DMS79 (cell line): ENCODE data around the gene USP6NL.
"Not testable (repeated sequence)": the region's sequence is repeated elsewhere in the genome, so short reads cannot be mapped to it uniquely, and the experiment has no call there.

Source experiments
- DNase-seq: peaks from one replicate; lab custom pipeline; 2025; lab: John Stamatoyannopoulos, UW

The USP6NL gene

DNA sequence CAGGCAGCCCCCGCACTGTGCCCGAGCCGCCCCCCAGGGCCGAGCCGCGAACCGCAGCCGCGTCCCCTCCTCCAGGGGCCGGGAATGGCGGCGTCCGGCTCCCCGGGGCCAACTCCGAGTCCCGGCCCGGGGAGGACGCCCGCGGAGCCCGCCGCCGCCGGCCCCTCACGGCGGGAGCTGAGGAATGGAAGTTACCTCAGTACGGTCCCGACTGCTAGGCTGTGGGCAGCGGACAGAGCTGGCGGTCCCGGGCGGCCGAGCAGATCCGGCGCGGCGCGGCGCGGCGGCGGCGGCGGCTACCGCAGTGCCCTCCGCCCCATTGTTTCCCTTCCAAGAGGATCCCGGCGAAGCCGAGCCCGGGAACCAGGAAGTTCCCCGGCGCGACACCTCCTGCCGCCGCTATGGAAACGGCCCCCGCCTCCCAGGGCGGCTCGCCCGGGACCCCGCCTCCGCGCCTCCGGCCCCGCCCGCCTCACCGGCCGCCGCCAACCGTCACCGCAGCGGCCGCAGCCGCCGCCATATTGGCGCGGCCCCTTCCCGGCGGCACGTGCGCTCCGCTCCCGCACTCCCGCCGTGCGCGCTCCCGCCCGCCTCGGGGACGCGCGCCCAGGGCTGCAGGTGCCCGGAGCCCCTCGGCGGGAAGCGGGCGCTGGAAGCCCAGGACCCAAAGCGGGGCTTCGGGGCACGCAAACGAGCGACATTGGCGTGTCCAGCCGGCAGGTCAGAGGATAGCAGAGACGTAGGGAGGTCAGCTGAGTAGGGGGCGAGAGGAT, at the start of gene USP6NL:
Gene USP6NL (minus strand): TSS at position 403 of the 773 bp plus-strand sequence. CDS start 14,016 bp downstream, outside the sequence.
- DNase-seq: peak; percentile 11

DNA sequence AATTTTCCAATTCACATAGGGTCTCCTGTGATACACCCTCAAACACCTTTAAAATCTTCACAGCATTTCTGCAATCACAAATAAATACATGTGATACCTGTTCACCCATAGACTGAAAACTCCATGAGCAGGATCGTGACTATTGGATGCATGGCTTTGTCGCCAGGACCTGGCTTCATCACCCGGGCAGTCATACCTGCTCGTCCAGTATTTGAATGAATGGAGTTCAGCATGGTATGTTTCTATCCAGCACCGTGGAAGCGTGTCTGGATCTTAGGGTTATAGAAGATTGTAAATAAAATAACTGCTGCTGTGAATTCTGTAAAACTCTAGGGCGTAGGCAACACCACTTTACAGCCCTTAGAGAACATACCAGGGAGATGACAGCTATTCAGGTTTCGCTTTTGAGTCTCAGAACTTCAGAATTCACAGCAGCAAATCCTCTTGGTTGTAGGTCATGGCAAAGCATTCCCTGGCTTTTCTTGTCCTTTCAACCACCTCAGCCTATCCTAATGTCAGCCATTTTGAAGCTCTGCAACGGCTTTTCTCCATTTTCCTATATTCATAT, 47.4 kb upstream of the USP6NL start:
- no peak for DNase-seq

DNA sequence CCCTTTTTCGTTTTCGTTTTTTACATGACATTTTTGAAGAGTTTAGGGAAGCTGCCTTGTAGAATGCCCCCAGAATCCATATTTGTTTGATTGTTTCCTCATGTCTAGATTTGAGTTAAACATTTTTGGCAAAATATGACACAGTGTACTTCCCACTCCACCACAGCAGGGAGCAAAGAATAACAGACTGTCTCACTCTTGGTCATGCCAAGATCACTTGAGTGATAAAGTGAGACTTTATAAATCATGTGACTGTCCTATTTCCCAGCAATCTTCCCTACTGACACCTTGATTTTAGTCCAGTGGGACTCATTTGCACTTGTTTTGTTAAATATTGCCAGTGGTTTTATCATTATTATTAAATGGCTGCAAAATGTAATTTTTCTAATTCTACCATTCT, 44.4 kb upstream of the USP6NL start:
- DNase-seq: no peak

DNA sequence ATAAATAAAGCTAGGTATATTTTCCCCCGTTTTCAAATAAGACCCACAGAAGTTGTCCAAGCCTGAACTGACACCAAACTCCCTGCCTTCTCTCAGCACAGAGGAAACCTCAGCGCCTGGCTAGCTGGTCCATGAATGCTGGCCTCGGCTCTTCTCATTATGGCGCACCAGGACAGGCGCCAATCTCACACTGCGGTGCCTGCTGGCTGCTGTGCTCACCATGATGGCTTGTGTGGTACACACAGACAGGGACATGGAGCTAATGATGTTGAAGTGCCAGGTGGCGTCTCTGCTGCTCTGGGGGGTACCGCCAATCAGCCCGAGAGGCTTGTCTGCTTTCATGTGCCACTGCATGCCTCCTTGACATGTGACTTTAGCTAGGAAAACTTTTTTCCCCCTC, 43.2 kb upstream of the USP6NL start:
- DNase-seq: no peak

DNA sequence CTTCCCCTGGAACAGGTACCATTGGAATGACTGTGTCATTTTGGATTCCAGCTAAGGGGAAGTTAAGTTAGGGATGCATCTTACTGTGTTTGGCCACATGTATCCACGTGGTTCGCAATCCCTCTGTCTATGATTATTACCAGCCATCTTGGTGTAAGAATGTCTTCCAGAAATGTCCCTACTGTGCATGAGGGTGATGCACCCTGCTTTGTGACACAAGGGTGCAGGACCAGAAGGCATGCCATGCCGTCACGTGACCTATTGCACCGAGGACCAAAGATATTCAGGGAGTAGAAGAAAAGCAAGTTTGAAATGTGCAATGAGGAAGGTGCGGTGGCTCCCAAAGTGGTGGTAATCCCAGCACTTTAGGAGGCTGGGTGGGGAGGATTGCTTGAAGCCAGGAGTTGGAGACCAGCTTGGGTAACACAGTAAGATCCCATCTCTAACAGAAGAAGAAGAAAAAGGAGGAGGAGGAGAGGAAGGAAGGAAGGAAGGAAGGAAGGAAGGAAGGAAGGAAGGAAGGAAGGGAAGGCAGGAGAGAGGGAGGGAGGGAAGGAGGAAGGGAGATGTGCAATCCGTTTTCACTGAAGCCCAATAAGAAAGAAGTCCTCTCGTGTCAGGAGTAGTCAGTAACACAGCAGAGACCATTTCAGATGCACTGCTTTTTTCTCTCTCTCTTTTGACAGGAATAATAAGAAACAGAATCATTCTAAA, 42.5 kb upstream of the USP6NL start:
- no peak for DNase-seq

DNA sequence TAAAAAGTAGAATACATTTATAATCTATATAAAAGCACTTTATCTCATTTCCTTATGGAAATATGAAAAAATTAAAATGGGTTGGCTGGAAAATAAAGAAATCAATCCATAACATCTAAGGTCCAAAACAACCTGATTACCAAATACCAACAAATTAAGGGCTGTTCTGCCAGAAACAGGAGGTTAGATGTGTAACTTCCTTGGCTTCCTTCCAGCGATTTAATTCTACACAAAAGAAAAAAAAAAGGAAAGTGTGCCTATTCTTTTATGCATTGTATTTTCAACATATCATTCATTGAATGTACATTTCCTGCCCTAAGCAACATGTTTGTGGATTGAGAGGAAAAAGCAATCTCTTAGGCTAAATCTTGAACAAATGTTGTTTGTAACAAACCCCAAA, 36.2 kb upstream of the USP6NL start:
- DNase-seq: no peak

DNA sequence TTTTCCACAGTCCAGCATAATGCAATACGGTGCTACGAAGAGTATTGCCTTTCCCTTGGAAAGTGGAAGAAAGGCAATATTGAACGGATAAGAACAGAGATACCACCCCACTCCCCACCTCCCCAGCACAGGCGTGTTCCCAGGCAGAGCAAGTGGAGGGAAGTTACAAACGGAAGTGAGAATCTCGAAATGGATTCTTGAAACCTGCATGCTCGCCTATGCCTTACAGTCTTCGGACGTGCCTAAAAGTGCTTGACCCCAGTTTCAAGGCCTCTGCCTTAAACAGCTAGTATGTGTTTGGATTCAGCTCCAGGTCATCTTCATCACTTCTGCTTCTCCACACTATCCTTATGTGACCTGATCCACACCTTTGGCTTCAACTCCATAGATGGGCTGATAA, 35.0 kb upstream of the USP6NL start:
- DNase-seq: no peak

DNA sequence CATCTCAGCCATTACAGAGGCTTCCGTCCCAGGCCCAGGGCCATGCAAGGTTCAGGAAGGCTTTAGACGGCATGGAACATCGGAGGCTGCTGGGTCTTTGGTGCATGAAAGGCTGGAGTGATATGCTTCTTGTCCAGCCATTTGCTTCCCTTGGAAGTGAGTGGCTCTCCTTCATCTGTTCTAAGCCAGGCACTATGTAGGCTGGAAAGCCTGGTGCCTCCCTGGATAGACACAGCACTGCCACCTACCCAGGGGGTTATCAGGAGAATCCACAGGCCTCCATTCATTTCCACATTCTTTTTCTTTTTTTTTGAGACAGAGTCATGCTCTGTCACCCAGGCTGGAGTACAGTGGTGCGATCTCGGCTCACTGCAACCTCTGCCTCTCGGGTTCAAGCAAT, 31.6 kb upstream of the USP6NL start:
- DNase-seq: no peak

DNA sequence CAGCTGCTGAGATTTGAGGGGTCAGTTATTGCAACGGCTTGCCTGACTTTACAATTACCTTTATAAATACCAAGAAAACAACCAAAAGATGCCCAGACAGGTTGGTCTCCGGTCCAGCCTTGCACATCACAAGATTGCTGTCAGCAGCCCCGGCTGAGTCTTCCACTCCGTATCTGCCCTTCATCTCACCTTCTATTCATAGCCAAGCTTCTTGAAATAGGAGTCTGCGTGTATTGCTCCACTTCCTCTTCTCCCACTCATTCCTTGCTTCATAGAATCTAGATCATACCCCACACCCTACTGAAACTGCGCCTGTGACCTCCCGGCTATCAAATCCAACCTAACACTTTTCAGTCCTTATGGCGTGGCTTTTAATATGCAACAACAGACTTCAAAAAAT, 31.1 kb upstream of the USP6NL start:
- DNase-seq: no peak

DNA sequence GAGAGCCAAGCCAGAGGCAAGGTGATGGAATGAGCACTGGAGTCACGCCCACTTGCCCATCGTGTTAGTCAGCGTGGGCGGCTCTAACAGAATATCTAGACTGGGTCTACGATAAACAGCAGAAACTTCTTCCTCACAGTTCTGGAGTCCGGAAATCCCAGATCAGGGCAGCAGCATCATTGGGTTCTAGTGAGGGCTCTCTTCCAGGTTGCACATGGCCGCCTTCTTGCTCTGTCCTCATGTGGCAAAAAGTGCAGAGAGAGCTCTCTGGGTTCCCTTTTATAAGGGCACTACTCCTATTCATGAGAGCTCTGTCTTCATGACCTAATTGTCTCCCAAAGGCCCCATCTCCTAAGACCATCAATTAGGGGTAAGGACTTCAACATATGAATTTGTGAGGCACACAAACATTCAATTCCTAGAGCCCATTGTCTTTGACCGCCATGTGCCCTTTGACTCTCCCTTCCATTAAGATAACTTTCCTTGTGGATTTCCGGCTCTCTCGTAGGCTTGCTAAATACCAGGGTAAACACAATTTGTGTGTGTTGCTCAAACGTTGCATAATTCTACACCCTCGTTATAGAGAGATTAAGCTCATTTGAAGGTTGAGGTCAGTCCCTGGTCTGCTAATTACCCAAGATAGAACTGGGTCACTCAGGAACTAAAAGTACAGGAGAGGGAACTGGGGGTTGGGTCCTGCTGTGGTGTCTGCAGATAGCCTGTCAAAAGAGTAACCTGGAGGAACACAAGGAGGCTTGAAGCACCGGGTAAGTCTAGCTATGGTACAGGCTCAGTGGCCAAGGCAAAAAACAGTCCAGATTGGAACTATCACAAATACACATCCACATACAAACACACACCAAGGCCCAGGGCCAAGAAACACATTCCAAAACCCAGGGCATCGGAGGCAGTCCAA, 28.7 kb upstream of the USP6NL start:
- DNase-seq: no peak

DNA sequence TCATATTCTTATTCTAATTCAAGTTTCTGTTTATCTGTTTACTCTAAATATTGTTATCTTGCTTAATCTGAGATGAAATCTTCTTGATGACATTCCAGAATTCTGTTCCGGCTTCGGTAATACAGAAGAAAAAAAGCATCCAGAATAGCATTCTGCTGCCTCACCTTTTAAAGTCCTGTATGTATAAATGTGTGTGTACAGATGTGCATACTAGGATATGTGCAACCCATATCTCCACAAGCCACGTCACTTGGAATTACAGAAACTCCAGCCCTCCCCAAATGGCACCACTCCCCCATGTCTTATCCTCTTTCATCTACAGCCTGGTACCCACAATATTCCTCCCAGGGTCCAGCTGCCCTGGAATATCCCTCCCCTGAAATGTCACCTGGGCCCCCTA, 27.9 kb upstream of the USP6NL start:
- no peak for DNase-seq

DNA sequence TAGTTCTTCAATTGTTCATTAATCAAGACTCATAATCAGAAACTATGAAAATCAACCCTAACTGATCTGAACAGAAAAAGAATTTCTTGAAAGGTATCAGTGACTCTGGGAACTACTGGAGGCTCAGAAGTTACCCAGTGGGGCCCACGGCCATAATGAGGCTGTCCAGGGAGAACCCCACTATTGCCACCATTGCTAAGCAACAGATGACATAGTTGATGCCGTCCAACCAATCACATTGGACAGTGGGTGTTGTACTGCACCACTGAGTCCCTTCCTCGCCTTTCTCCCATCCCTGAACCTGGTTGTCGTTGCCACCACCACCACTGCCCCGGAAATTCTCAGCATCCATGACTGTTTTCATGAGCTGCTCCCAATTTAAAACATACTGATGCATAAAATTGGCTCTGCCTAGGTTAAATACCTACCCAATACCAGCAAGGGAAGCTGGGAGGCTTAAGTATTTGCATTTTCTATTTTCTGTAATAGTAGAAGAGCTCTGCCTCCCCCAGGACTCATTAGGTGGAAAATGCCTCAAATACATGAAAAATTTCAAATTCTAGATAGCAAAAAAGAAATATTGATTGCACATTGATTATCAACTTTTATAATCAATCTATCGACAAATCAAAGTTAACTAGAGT, 26.7 kb upstream of the USP6NL start:
- DNase-seq: no peak

DNA sequence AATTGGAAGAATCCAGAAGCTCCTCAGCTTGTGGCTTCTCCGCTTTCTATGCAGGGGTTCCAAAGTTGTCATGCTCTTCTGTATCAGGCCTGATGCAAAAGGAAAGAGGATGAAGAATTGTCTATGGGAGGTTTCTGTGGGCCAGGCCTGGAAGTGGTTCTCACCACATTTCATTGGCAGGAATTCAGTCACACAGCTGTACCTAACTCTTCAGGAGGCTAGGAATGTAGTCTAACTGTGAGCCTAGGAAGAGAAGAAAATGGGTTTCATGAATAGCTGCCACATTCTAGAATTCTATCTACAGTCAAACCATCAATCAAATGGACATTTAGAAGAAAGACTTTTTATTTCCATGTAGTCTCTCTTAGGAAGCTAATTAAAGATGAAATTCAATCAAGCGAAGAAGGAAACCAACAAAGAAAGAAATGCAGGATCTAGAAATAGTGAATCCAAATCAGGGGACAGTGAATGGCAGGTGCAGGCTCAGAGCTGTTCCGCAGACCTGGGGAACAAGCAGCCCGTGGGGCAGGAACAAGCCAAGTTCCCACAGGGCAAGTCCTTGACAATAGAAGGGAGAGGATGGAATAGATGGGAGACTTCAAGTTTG, 25.4 kb upstream of the USP6NL start:
- no peak for DNase-seq

DNA sequence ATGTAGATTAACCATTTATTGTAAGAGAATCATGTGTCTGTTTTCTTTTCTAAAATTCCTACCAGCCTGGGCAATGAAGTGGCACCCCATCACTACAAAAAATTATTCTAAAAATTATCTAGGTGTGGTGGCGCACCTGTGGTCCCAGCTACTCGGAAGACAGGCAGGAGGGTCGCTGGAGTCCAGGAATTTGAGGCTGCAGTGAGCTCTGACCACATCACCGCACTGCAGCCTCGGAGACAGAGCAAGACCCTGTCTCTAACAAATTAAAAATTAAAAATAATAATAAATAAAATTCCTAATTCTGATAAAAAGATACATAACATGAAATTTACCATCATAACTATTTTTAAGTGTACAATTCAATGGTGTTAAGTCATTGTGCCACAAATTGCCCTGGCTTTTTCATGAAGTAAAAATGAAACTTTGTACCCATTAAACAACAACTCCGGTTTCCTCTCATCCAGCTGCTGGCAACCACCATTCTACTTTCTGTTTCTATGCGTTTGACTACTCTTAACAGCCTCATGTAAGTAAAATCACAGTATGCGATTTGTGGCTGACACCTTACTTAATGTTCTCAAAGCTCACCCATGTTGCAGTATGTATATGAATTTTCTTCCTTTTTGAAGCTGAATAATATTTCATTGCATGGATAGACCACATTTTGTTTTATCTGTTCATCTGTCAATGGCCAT, 20.6 kb upstream of the USP6NL start:
- DNase-seq: no peak

DNA sequence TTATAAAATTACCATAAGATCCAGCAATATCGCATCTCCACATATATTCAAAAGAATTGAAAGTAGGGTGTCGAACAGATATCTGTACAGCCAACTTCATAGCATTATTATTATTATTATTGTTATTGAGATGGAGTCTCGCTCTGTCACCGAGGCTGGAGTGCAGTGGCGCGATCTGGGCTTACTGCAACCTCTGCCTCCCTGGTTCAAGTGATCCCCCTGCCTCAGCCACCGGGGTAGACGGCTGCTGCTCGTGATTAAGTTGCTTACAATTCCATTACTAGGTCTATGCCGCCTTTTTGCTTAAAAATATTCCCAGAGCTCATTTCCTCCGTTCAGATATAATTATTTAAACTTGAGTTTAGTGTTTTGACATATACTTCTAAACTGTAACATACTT, 19.8 kb upstream of the USP6NL start:
- no peak for DNase-seq

DNA sequence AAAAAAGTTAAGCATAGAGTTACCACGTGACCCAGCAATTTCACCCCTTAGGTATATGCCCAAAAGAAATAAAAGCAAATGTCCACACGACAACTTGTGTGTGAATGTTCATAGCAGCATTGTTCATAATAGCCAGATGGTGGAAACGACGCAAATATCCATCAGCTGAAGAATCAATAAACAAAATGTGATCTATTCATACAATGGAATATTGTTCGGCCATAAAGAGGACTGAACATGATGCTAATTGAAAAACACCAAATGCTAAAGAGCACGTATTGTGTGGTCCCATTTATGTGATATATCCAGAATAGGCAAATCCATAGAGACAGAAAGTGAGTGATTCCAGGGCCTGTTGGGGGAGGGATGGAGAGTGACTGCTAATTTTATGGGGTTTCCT, 18.3 kb upstream of the USP6NL start:
- DNase-seq: no peak

DNA sequence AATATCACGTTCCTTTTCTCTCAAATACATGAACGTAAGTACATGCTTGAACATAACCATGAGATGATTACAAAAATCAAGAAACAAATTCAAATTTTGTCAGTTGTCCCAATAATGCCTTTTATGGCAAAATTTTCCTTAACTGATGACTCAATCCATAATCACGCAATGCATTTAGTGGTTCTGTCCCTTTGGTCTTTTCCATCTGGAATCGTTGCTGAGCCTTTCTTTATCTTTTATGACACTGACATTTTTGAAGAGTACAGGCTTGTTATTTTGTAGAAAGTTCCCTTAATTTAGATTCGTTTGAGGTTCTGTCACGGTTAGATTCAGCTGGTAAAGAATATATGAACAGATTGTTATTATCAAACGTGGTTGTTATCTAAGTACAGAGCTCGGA, 16.5 kb upstream of the USP6NL start:
- DNase-seq: not testable (repeated sequence)

DNA sequence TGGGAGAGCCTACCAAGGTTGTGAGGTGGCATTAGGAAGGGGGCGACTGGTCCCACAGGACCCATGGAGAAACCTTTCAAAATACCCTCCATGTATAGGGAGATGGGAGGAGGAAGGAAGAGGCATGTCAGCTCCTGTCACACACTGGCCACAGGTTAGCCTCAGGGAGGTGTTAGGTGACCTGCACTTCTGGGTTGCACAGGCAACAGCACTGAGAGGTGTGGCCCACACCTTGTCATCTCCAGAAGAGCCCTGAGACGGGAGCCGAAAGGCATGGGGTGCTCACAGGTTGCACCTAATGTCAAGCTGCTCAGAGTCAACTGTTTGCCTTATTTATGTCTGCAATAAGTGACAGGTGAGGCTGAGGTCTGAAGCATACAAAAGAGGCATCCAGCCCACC, 14.6 kb upstream of the USP6NL start:
- DNase-seq: no peak

DNA sequence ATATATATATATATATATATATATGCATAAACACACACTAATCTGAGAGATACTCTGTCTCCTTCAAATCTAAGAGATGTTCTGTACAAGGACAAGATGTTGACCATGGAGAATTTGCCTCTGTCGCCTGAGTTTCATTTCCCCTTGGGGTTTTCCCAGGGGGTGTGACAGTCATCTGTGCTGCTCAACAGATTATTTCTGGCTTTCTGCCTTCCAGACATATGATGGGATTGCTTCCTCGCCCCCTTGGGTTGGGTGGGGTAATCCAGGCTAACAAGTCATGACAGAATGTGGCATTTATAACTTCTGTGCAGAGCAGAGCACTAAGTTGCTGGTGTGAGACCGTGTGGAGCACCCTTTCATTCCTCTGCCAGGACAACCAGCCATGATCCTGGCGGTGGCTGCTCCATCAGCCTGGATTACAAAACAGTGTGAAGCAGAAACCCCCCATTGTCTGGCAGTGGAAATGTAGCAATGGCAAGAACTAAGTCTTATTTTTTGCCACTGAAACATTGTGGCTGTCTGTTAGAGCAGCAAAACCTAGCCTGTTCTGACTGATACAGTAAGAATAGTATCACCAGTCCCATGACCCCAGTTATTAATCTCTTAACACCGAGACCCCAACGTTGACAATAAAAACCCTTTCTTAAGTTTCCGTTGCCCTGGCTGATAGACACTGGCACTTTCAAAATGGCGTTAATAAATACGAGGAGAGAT, 13.7 kb upstream of the USP6NL start:
- DNase-seq: no peak

DNA sequence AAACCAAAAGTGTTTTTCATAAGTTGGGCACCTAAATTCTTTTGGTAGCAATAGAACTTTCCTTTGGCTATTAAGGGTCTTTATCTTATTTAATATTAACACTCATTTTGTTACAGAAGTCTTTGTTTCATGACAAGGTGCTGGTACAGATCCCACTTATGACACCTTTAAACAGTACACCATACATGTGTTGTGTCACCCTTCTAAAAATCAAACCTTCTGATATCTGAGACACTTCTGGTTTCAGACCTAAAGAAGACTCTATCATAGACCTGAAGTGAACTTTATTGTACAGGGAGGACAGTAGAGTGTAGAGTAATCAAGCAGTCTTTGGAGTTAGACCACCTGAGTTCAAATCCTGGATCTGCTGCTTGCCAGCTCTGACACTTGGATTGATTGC, 5.8 kb upstream of the USP6NL start:
- no peak for DNase-seq
